ENCODE measurements around the gene SLC6A12. TPM values are rescaled to one million over a fixed set of nuclear protein-coding genes. Genes with fewer than 3 reads are reported as not detected.
A peak's percentile ranks its signal among the peaks of the same experiment; 100 is the strongest.

SLC6A12 gene
- total and polyA plus RNA-seq, 9 of the 15 experiments (the other 6 are each of a cell fraction or from before 2014, with no cell fraction given) = not detected

- Histone ChIP-seq H3K27ac (ENCODE audit: extremely low read depth, low read depth, low read length) (no peak overlapping the region), H3K4me2 (ENCODE audit: insufficient read depth, low read length) (no peak overlapping the region), H3K36me3 (ENCODE audit: control insufficient read depth, insufficient read depth, low read length) (no peaks in the 10 kb centered on the region), H2AFZ (ENCODE audit: low read depth, low read length) (no peak overlapping the region), H3K27me3 (ENCODE audit: control insufficient read depth in 2 of 2, insufficient read depth in 2 of 2, low read length in 2 of 2) (peaks cover 30 to 73% of the 10 kb centered on the region in 2 experiments), H3K9me3 (replicated peaks; ENCODE audit: control insufficient read depth, insufficient read depth, low read depth, low read length) (no peaks in the 10 kb centered on the region), H3K9ac (ENCODE audit: insufficient read depth in 1 of 2, low read depth in 2 of 2, low read length in 2 of 2) (no peak overlapping the region), H3K9me1 (ENCODE audit: control insufficient read depth, insufficient read depth, low read length) (no peaks in the 10 kb centered on the region), H3K4me1 (replicated peaks in 1 of 2; ENCODE audit: control insufficient read depth in 2 of 2, insufficient read depth in 2 of 2, low read length in 2 of 2) (no peaks in the 10 kb centered on the region; a peak in 1 of 5 replicates), H4K20me1 (replicated peaks; ENCODE audit: control insufficient read depth, insufficient read depth, low read length) (no peaks in the 10 kb centered on the region), H3K4me3 (no peak overlapping the region), H3K79me2 (ENCODE audit: control insufficient read depth, insufficient read depth, low read length) (no peaks in the 10 kb centered on the region)
- intact Hi-C loops (cut with micrococcal nuclease) (no loop called here), in situ Hi-C loops (cut with MboI) (no loop called here)
- ATAC-seq = no peak
- BruUV-seq (replicated peaks) = no TSS peak
- 8% methylated on average over 11 of the region's 16 CpGs for WGBS (ENCODE audit: insufficient coverage, low coverage, missing lambda C conversion rate)
- no peak for TF ChIP-seq NR4A1 (CRISPR knock-in tag; IDR thresholded peaks at IDR 0.05)
- no peak for TF ChIP-seq NR4A1 (tag; IDR thresholded peaks at IDR 0.05)
- no peak for TF ChIP-seq PKNOX1 (IDR thresholded peaks at IDR 0.05)
- TF ChIP-seq NR2C1 (IDR thresholded peaks at IDR 0.05) = no peak
- TF ChIP-seq NR2C1 (tag; IDR thresholded peaks at IDR 0.05) = no peak
- peak; percentile 30 for TF ChIP-seq ZFP36 (IDR thresholded peaks at IDR 0.05; ENCODE audit: low read depth, low read length, partially characterized antibody)
- 0 out of 2 replicates have a peak, but pooled peaks have one; percentile 11 for TF ChIP-seq BCOR (IDR thresholded peaks at IDR 0.05)
- TF ChIP-seq RBM25 (IDR thresholded peaks at IDR 0.05; ENCODE audit: low read depth, low read length, severe bottlenecking) = peak; percentile 35
- peak; percentile 37; the same call in 1 of the 2 replicates for TF ChIP-seq MAFG (tag; conservative IDR thresholded peaks at IDR 0.05)
- TF ChIP-seq ZNF316 (IDR thresholded peaks at IDR 0.05) = peak; percentile 59
- ChIA-PET POLR2A (interaction anchor here (0.6 kb wide), 1 partner anchor 38 kb away, joined by 3 read pairs; no protein-coding TSS in a partner anchor), CTCF (ENCODE audit: low intra/inter-chr PET ratio) (no interaction called here)
- DNase-seq (ENCODE audit: extremely low read depth in 1 of 4, low spot score in 3 of 4) = no peak
- FAIRE-seq = no peak
Observed at GRCh38 chr12:211639-212414, 2.1 kb downstream of the SLC6A12 start.
